ENCODE data around the gene NCBP3. TPM values are rescaled to one million over a fixed set of nuclear protein-coding genes. Genes with fewer than 3 reads are reported as not detected.

The NCBP3 gene
- total and polyA plus RNA-seq, 4 donors, result 4.6 to 17.1 (median 8.3) TPM

GRCh38 chr17:3766779-3767178 lies 79.3 kb downstream of the NCBP3 start:
- no peaks in the 10 kb centered on the region for H3K4me1 ChIP-seq (ENCODE audit: control insufficient read depth in 4 of 4, insufficient read depth in 4 of 4, low read length in 3 of 4)
- TF ChIP-seq RXRA (IDR thresholded peaks at IDR 0.05) (no peak), MAX (IDR thresholded peaks at IDR 0.05) (no peak), FOXA1 (IDR thresholded peaks at IDR 0.05) (no peak), GABPA (IDR thresholded peaks at IDR 0.05 in 1 of 2, conservative IDR thresholded peaks at IDR 0.05 in 1 of 2) (no peak), RAD21 (IDR thresholded peaks at IDR 0.05) (no peak), TAF1 (conservative IDR thresholded peaks at IDR 0.05) (no peak), NR2F2 (IDR thresholded peaks at IDR 0.05) (no peak)
- no peak overlapping the region for H3K9ac ChIP-seq (ENCODE audit: low read depth in 1 of 2, low read length in 2 of 2)
- no peak overlapping the region for H3K4me3 ChIP-seq (ENCODE audit: low read depth in 1 of 3, low read length in 3 of 3)
- H3K27ac ChIP-seq (ENCODE audit: low read depth in 1 of 2, low read length in 2 of 2), result no peak overlapping the region
- H3K27me3 ChIP-seq (ENCODE audit: control insufficient read depth in 4 of 4, insufficient read depth in 4 of 4, low read length in 3 of 4), result no peaks in the 10 kb centered on the region
- H3K9me3 ChIP-seq (ENCODE audit: control insufficient read depth in 4 of 4, low read length in 3 of 4), result no peaks in the 10 kb centered on the region
- H3K36me3 ChIP-seq (ENCODE audit: control insufficient read depth in 4 of 4, insufficient read depth in 3 of 4, low read depth in 1 of 4, low read length in 3 of 4), result no peaks in the 10 kb centered on the region
- no peak for DNase-seq (ENCODE audit: low spot score)
- 86% methylated on average over 8 of the region's 8 CpGs for WGBS

GRCh38 chr17:3765981-3766380 lies 80.1 kb downstream of the NCBP3 start:
- Histone ChIP-seq H3K9me3 (ENCODE audit: control insufficient read depth in 4 of 4, low read length in 3 of 4) (no peaks in the 10 kb centered on the region), H3K9ac (ENCODE audit: low read depth in 1 of 2, low read length in 2 of 2) (no peak overlapping the region), H3K27me3 (ENCODE audit: control insufficient read depth in 4 of 4, insufficient read depth in 4 of 4, low read length in 3 of 4) (no peaks in the 10 kb centered on the region), H3K36me3 (ENCODE audit: control insufficient read depth in 4 of 4, insufficient read depth in 3 of 4, low read depth in 1 of 4, low read length in 3 of 4) (no peaks in the 10 kb centered on the region), H3K4me1 (ENCODE audit: control insufficient read depth in 4 of 4, insufficient read depth in 4 of 4, low read length in 3 of 4) (no peaks in the 10 kb centered on the region), H3K4me3 (ENCODE audit: low read depth in 1 of 3, low read length in 3 of 3) (no peak overlapping the region), H3K27ac (ENCODE audit: low read depth in 1 of 2, low read length in 2 of 2) (no peak overlapping the region)
- no peak for DNase-seq (ENCODE audit: low spot score)
- 94% methylated on average over 9 of the region's 9 CpGs for WGBS
- TF ChIP-seq NR2F2 (IDR thresholded peaks at IDR 0.05), result no peak
- TF ChIP-seq MAX (IDR thresholded peaks at IDR 0.05), result no peak
- no peak for TF ChIP-seq ZBTB33 (IDR thresholded peaks at IDR 0.05)
- TF ChIP-seq HNF4G (IDR thresholded peaks at IDR 0.05), result no peak
- TF ChIP-seq CTCF (IDR thresholded peaks at IDR 0.05; ENCODE audit: low read depth, low read length, missing input control), result no peak
- TF ChIP-seq EGR1 (IDR thresholded peaks at IDR 0.05; ENCODE audit: low read depth in 2 of 2), result no peak

GRCh38 chr17:3763777-3764170 lies 82.3 kb downstream of the NCBP3 start:
- WGBS, result 85% methylated on average over 3 of the region's 3 CpGs
- Histone ChIP-seq H3K4me3 (ENCODE audit: low read depth in 1 of 3, low read length in 3 of 3) (no peak overlapping the region), H3K27me3 (ENCODE audit: control insufficient read depth in 4 of 4, insufficient read depth in 4 of 4, low read length in 3 of 4) (no peaks in the 10 kb centered on the region), H3K9ac (ENCODE audit: low read depth in 1 of 2, low read length in 2 of 2) (no peak overlapping the region), H3K36me3 (ENCODE audit: control insufficient read depth in 4 of 4, insufficient read depth in 3 of 4, low read depth in 1 of 4, low read length in 3 of 4) (no peaks in the 10 kb centered on the region), H3K4me1 (ENCODE audit: control insufficient read depth in 4 of 4, insufficient read depth in 4 of 4, low read length in 3 of 4) (no peaks in the 10 kb centered on the region), H3K27ac (ENCODE audit: low read depth in 1 of 2, low read length in 2 of 2) (no peak overlapping the region), H3K9me3 (ENCODE audit: control insufficient read depth in 4 of 4, low read length in 3 of 4) (no peaks in the 10 kb centered on the region)
- TF ChIP-seq JUND (IDR thresholded peaks at IDR 0.05) (no peak), REST (IDR thresholded peaks at IDR 0.05) (no peak), RAD21 (IDR thresholded peaks at IDR 0.05) (no peak), ZBTB33 (IDR thresholded peaks at IDR 0.05) (no peak), MAX (IDR thresholded peaks at IDR 0.05) (no peak), RXRA (IDR thresholded peaks at IDR 0.05) (no peak), EGR1 (IDR thresholded peaks at IDR 0.05; ENCODE audit: low read depth in 2 of 2) (no peak), FOXA1 (IDR thresholded peaks at IDR 0.05) (no peak), ATF3 (IDR thresholded peaks at IDR 0.05) (no peak), SP1 (IDR thresholded peaks at IDR 0.05) (no peak), GABPA (IDR thresholded peaks at IDR 0.05 in 1 of 2, conservative IDR thresholded peaks at IDR 0.05 in 1 of 2) (no peak), HNF4G (IDR thresholded peaks at IDR 0.05) (no peak)
- DNase-seq (ENCODE audit: low spot score), result no peak
